Activated T-cell treated with anti-CD3 and anti-CD28 coated beads for 48 hours (primary cell): ENCODE measurements around the gene XYLB.

ENCODE experiments used
- DNase-seq: peaks from one replicate; pipeline ENCODE4 v3.0.0-alpha.2; 2020; ENCODE audit warnings: low read depth

Gene XYLB

GRCh38 chr3:38364721-38365400, 18.3 kb downstream of the XYLB start:
- DNase-seq, result no peak

GRCh38 chr3:38365469-38366062, 19.0 kb downstream of the XYLB start:
- DNase-seq, result no peak

GRCh38 chr3:38366082-38366481, 19.5 kb downstream of the XYLB start:
- no peak for DNase-seq

GRCh38 chr3:38367779-38368178, 21.2 kb downstream of the XYLB start:
- DNase-seq, result no peak

- DNase-seq, result no peak
Measured at GRCh38 chr3:38368238-38368637, 21.7 kb downstream of the XYLB start.

GRCh38 chr3:38369186-38369585, 22.6 kb downstream of the XYLB start:
- no peak for DNase-seq

GRCh38 chr3:38370149-38370548, 23.6 kb downstream of the XYLB start:
- no peak for DNase-seq

GRCh38 chr3:38370861-38371260, 24.3 kb downstream of the XYLB start:
- no peak for DNase-seq

GRCh38 chr3:38371541-38372213, 25.1 kb downstream of the XYLB start:
- no peak for DNase-seq

- DNase-seq, result no peak
Measured at GRCh38 chr3:38372214-38372601, 25.6 kb downstream of the XYLB start.

GRCh38 chr3:38374221-38374620, 27.6 kb downstream of the XYLB start:
- peak; percentile 20 for DNase-seq

- no peak for DNase-seq
Measured at GRCh38 chr3:38375072-38375471, 28.5 kb downstream of the XYLB start.

- no peak for DNase-seq
Measured at GRCh38 chr3:38375488-38376097, 29.0 kb downstream of the XYLB start.

GRCh38 chr3:38376098-38376816, 29.7 kb downstream of the XYLB start:
- no peak for DNase-seq

GRCh38 chr3:38379201-38379770, 32.7 kb downstream of the XYLB start:
- DNase-seq, result no peak

GRCh38 chr3:38382506-38383080, 36.0 kb downstream of the XYLB start:
- DNase-seq, result no peak

GRCh38 chr3:38383156-38383875, 36.7 kb downstream of the XYLB start:
- DNase-seq, result no peak

- DNase-seq, result no peak
Measured at GRCh38 chr3:38386992-38387750, 40.6 kb downstream of the XYLB start.

- no peak for DNase-seq
Measured at GRCh38 chr3:38387862-38388261, 41.3 kb downstream of the XYLB start.

- DNase-seq, result no peak
Measured at GRCh38 chr3:38392604-38393163, 46.1 kb downstream of the XYLB start.
